Measurements from ENCODE around the gene CDK15. TPM values are rescaled to one million over a fixed set of nuclear protein-coding genes. Genes with fewer than 3 reads are reported as not detected.

The CDK15 gene
- total and polyA plus RNA-seq, 2 experiments from 2014 or later: 0.27 TPM; not detected in 1

GRCh38 chr2:201924453-201924852, 118.1 kb downstream of the CDK15 start (continued):
- no peak for TF ChIP-seq ZNF462 (CRISPR knock-in tag; IDR thresholded peaks at IDR 0.05)
- no peak for TF ChIP-seq NANOG (IDR thresholded peaks at IDR 0.05; ENCODE audit: borderline replicate concordance)
- no peak for TF ChIP-seq ETS1 (IDR thresholded peaks at IDR 0.05)
- TF ChIP-seq CTCF (conservative IDR thresholded peaks at IDR 0.05; ENCODE audit: low read depth in 2 of 2): no peak
- TF ChIP-seq, protein P1, sequence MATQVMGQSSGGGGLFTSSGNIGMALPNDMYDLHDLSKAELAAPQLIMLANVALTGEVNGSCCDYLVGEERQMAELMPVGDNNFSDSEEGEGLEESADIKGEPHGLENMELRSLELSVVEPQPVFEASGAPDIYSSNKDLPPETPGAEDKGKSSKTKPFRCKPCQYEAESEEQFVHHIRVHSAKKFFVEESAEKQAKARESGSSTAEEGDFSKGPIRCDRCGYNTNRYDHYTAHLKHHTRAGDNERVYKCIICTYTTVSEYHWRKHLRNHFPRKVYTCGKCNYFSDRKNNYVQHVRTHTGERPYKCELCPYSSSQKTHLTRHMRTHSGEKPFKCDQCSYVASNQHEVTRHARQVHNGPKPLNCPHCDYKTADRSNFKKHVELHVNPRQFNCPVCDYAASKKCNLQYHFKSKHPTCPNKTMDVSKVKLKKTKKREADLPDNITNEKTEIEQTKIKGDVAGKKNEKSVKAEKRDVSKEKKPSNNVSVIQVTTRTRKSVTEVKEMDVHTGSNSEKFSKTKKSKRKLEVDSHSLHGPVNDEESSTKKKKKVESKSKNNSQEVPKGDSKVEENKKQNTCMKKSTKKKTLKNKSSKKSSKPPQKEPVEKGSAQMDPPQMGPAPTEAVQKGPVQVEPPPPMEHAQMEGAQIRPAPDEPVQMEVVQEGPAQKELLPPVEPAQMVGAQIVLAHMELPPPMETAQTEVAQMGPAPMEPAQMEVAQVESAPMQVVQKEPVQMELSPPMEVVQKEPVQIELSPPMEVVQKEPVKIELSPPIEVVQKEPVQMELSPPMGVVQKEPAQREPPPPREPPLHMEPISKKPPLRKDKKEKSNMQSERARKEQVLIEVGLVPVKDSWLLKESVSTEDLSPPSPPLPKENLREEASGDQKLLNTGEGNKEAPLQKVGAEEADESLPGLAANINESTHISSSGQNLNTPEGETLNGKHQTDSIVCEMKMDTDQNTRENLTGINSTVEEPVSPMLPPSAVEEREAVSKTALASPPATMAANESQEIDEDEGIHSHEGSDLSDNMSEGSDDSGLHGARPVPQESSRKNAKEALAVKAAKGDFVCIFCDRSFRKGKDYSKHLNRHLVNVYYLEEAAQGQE (IDR thresholded peaks at IDR 0.05; ENCODE audit: unreplicated experiment): no peak
